K562 (cell line): ENCODE data around the gene FBXO28. TPM values are rescaled to one million over a fixed set of nuclear protein-coding genes. Genes with fewer than 3 reads are reported as not detected.

Source experiments
- CHD1 ChIP-seq: fragments of 200-600 bp; sonication (generic); IDR thresholded peaks from one replicate; pipeline ENCODE4 v1.6.1; 2012; ENCODE audit warnings: mild to moderate bottlenecking, moderate library complexity, low read length, inconsistent platforms
- DNMT1 ChIP-seq: fragments of 450-650 bp; IDR thresholded peaks from 2 replicates; pipeline ENCODE4 v1.6.1; 2016; ENCODE audit warnings: antibody characterized with exemption, mild to moderate bottlenecking
- ETV1 ChIP-seq: fragments of 450-650 bp; conservative IDR thresholded peaks from 2 replicates; pipeline ENCODE4 v1.6.1; 2016; ENCODE audit warnings: missing genetic modification characterization, control low read depth, low read depth, missing compliant biosample characterization
- FOXJ2 ChIP-seq: fragments of 200-800 bp; sonication (Bioruptor generic); IDR thresholded peaks from 2 replicates; pipeline ENCODE4 v1.6.1; 2016; ENCODE audit warnings: missing genetic modification characterization, missing compliant biosample characterization
- KLF16 ChIP-seq: IDR thresholded peaks from 2 replicates; pipeline ENCODE4 v1.6.1; 2016; ENCODE audit warnings: antibody characterized with exemption
- MIER1 ChIP-seq: fragments of 450-650 bp; IDR thresholded peaks from 2 replicates; pipeline ENCODE4 v1.6.1; 2016; ENCODE audit warnings: antibody characterized with exemption, mild to moderate bottlenecking, low read depth
- MTA1 ChIP-seq: fragments of 450-650 bp; IDR thresholded peaks from 2 replicates; pipeline ENCODE4 v1.6.1; 2017; ENCODE audit warnings: borderline replicate concordance
- MYBL2 ChIP-seq, 2 experiments: fragments of 450-650 bp in 1 of 2; sonication (generic) in 1 of 2; formaldehyde crosslinking in 1 of 2; IDR thresholded peaks; 2 replicates each; pipeline versions ENCODE4 v1.6.1 to v1.8.1; 2017 to 2022; ENCODE audit warnings: borderline replicate concordance in 1 of 2, inconsistent platforms in 1 of 2, low read depth in 1 of 2, mild to moderate bottlenecking in 1 of 2, missing genetic modification reagents in 1 of 2, moderate library complexity in 1 of 2
- NONO ChIP-seq, 2 experiments: fragments of 200-400 bp in 1 of 2; fragments of 450-650 bp in 1 of 2; formaldehyde crosslinking in 1 of 2; IDR thresholded peaks; 2 replicates each; pipeline ENCODE4 v1.6.1; 2017; ENCODE audit warnings: low read depth in 2 of 2, mild to moderate bottlenecking in 2 of 2, moderate library complexity in 2 of 2, low read length in 1 of 2
- POLR2A ChIP-seq: fragments of 450-650 bp; conservative IDR thresholded peaks from 2 replicates; pipeline ENCODE4 v1.6.1; 2016
- POLR2H ChIP-seq: IDR thresholded peaks from 2 replicates; pipeline ENCODE4 v1.6.1; 2016; ENCODE audit warnings: missing genetic modification characterization, low read depth, mild to moderate bottlenecking, control low read depth, missing compliant biosample characterization, moderate library complexity
- RBM25 ChIP-seq: fragments of 200-400 bp; formaldehyde crosslinking; IDR thresholded peaks from 2 replicates; pipeline ENCODE4 v1.6.1; 2018; ENCODE audit warnings: low read length, low read depth, moderate library complexity; ENCODE audit not compliant: severe bottlenecking
- SAFB ChIP-seq: fragments of 200-400 bp; formaldehyde crosslinking; IDR thresholded peaks from 2 replicates; pipeline ENCODE4 v1.6.1; 2017; ENCODE audit warnings: low read depth, low read length, borderline replicate concordance
- SMARCB1 ChIP-seq: IDR thresholded peaks from 2 replicates; pipeline ENCODE4 v1.6.1; 2011; ENCODE audit warnings: improper control_type of control experiment, low read depth; ENCODE audit not compliant: insufficient read length
- TAF7 ChIP-seq: fragments of 450-650 bp; IDR thresholded peaks from 2 replicates; pipeline ENCODE4 v1.6.1; 2016; ENCODE audit warnings: missing genetic modification characterization, missing compliant biosample characterization
- TGIF2 ChIP-seq: sonication (generic); formaldehyde crosslinking; IDR thresholded peaks from 2 replicates; pipeline ENCODE4 v1.8.1; 2022; ENCODE audit warnings: mild to moderate bottlenecking, missing genetic modification reagents, moderate library complexity
- polyA plus RNA-seq, 8 experiments: library from polyadenylated mRNA; depleted of rRNA in 4 of 8; stranded (reverse) in 5 of 8; unstranded in 3 of 8; fragments of >200 nt; fragmentation: Nextera tagmentation in 2 of 8; fragmentation: Illumina TruSeq in 1 of 8; extraction: Ambion mirVana in 2 of 8; extraction: Trizol in 1 of 8; gene quantifications; 2 replicates each; pipeline versions ENCODE4 v1.2.1 to v1.2.3, GENCODE V29; 2011 to 2014; ENCODE audit warnings: inconsistent platforms in 1 of 8, missing spikeins in 1 of 8
- total RNA-seq, 7 experiments: library from RNA; depleted of rRNA in 6 of 7; stranded (reverse); fragments of >200 nt in 6 of 7; fragmentation: Illumina TruSeq in 2 of 7; extraction: Trizol in 2 of 7; gene quantifications; 2 replicates each; pipeline versions ENCODE4 v1.2.1 to v1.2.3, GENCODE V29; 2011 to 2021; ENCODE audit warnings: low replicate concordance in 1 of 7
- TF ChIP-seq, protein P1 (sequence below), 2 experiments: fragments of 250-450 bp in 1 of 2; fragments of 450-650 bp in 1 of 2; sonication (Bioruptor Pico) in 1 of 2; IDR thresholded peaks; 2 replicates each; pipeline versions ENCODE4 v1.6.1 to v1.8.0; 2016 to 2021; ENCODE audit warnings: mild to moderate bottlenecking in 2 of 2, moderate library complexity in 2 of 2, missing compliant biosample characterization in 1 of 2, missing genetic modification characterization in 1 of 2
- TF ChIP-seq, protein P2 (sequence below), 3 experiments: IDR thresholded peaks in 2 of 3; conservative IDR thresholded peaks in 1 of 3; 2 replicates each; pipeline ENCODE4 v1.5.1; 2011 to 2012; ENCODE audit warnings: low read length in 3 of 3, mild to moderate bottlenecking in 3 of 3, control low read depth in 2 of 3, improper control_type of control experiment in 1 of 3, inconsistent platforms in 1 of 3, low read depth in 1 of 3, mixed read lengths in 1 of 3, moderate library complexity in 1 of 3; ENCODE audit not compliant: insufficient read depth in 2 of 3
- TF ChIP-seq, protein P3 (sequence below): fragments of 250-450 bp; sonication (Bioruptor Pico); IDR thresholded peaks from 2 replicates; pipeline ENCODE4 v1.5.0; 2022; ENCODE audit warnings: mild to moderate bottlenecking
- TF ChIP-seq, protein P4 (sequence below), 2 experiments: IDR thresholded peaks; 2 replicates each; pipeline ENCODE4 v1.6.1; 2012; ENCODE audit warnings: improper control_type of control experiment in 2 of 2, low read depth in 2 of 2, low read length in 2 of 2, borderline replicate concordance in 1 of 2

Gene FBXO28
- total and polyA plus RNA-seq, 9 of the 15 experiments (the other 6 are each of a cell fraction or from before 2014, with no cell fraction given) = 4.1 to 34.8 (median 25.3) TPM

DNA sequence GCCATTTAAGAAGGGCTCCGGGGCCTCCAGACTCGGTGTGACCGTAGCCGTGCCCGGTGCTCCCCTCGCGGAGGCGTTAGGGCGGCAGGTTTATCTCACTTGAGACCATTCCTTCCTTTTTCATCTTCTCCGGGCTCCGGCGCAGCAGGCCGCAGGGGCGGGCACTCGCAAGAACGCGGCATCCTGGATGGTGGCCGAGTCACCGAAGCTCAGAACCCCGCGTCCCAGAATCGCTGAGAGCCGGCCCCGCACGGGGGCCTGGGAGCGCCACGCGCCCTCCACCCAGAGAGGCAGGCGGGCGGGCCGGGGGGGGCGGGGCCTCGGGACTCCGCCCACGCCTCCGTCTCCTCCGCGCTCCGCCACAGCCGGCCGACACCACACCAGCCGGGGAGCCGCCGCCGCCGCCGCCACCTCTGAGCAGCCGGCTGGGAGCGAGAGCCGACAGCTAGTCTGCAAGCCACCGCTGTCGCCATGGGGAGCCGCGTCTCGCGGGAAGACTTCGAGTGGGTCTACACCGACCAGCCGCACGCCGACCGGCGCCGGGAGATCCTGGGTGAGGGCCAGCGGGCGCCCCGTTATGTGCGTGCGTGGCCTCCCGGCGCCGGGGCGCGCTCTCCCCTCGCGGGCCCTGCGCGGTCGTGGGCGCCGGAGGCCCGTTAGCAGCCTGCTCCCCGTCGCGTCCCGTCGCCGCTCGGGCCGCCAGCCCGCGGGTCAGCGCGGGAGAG, 69.1 kb downstream of the FBXO28 start, which contains the start of gene DEGS1 (continued):
- TF ChIP-seq, protein P1, sequence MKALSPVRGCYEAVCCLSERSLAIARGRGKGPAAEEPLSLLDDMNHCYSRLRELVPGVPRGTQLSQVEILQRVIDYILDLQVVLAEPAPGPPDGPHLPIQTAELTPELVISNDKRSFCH (CRISPR knock-in tag; IDR thresholded peaks at IDR 0.05) = no peak
- TF ChIP-seq, protein P1 (tag; IDR thresholded peaks at IDR 0.05) = peak; percentile 81
- TF ChIP-seq MIER1 (no peak), CHD1 (peak; percentile 82), MTA1 (no peak), MYBL2 (IDR thresholded peaks at IDR 0.05; ENCODE audit: low read depth) (no peak), MYBL2 (CRISPR knock-in tag; IDR thresholded peaks at IDR 0.05; ENCODE audit: borderline replicate concordance) (no peak), POLR2H (tag) (peak; percentile 79), RBM25 (peak; percentile 38), ETV1 (tag) (no peak), NONO (IDR thresholded peaks at IDR 0.05; ENCODE audit: low read depth in 2 of 2, low read length in 1 of 2) (peak in 1 of 2 experiments; percentile 81; a peak in 3 of 4 replicates), TAF7 (tag) (peak; percentile 56; the same call in 1 of the 2 replicates), SMARCB1 (no peak), SAFB (peak; percentile 76; the same call in 1 of the 2 replicates), FOXJ2 (tag) (0 out of 2 replicates have a peak, but pooled peaks have one; percentile 35), POLR2A (peak; percentile 93), DNMT1 (no peak), TGIF2 (CRISPR knock-in tag) (0 out of 2 replicates have a peak, but pooled peaks have one; percentile 27), KLF16 (peak; percentile 24; the same call in 1 of the 2 replicates)
- TF ChIP-seq, protein P2, sequence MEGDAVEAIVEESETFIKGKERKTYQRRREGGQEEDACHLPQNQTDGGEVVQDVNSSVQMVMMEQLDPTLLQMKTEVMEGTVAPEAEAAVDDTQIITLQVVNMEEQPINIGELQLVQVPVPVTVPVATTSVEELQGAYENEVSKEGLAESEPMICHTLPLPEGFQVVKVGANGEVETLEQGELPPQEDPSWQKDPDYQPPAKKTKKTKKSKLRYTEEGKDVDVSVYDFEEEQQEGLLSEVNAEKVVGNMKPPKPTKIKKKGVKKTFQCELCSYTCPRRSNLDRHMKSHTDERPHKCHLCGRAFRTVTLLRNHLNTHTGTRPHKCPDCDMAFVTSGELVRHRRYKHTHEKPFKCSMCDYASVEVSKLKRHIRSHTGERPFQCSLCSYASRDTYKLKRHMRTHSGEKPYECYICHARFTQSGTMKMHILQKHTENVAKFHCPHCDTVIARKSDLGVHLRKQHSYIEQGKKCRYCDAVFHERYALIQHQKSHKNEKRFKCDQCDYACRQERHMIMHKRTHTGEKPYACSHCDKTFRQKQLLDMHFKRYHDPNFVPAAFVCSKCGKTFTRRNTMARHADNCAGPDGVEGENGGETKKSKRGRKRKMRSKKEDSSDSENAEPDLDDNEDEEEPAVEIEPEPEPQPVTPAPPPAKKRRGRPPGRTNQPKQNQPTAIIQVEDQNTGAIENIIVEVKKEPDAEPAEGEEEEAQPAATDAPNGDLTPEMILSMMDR (IDR thresholded peaks at IDR 0.05 in 2 of 3, conservative IDR thresholded peaks at IDR 0.05 in 1 of 3; ENCODE audit: insufficient read depth in 2 of 3, low read depth in 1 of 3, low read length in 3 of 3) = peak in 2 of 3 experiments; percentile 5 to 11; a peak in 3 of 6 replicates
- TF ChIP-seq, protein P3, sequence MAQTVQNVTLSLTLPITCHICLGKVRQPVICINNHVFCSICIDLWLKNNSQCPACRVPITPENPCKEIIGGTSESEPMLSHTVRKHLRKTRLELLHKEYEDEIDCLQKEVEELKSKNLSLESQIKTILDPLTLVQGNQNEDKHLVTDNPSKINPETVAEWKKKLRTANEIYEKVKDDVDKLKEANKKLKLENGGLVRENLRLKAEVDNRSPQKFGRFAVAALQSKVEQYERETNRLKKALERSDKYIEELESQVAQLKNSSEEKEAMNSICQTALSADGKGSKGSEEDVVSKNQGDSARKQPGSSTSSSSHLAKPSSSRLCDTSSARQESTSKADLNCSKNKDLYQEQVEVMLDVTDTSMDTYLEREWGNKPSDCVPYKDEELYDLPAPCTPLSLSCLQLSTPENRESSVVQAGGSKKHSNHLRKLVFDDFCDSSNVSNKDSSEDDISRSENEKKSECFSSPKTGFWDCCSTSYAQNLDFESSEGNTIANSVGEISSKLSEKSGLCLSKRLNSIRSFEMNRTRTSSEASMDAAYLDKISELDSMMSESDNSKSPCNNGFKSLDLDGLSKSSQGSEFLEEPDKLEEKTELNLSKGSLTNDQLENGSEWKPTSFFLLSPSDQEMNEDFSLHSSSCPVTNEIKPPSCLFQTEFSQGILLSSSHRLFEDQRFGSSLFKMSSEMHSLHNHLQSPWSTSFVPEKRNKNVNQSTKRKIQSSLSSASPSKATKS = no peak
- TF ChIP-seq, protein P4, sequence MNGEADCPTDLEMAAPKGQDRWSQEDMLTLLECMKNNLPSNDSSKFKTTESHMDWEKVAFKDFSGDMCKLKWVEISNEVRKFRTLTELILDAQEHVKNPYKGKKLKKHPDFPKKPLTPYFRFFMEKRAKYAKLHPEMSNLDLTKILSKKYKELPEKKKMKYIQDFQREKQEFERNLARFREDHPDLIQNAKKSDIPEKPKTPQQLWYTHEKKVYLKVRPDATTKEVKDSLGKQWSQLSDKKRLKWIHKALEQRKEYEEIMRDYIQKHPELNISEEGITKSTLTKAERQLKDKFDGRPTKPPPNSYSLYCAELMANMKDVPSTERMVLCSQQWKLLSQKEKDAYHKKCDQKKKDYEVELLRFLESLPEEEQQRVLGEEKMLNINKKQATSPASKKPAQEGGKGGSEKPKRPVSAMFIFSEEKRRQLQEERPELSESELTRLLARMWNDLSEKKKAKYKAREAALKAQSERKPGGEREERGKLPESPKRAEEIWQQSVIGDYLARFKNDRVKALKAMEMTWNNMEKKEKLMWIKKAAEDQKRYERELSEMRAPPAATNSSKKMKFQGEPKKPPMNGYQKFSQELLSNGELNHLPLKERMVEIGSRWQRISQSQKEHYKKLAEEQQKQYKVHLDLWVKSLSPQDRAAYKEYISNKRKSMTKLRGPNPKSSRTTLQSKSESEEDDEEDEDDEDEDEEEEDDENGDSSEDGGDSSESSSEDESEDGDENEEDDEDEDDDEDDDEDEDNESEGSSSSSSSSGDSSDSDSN (IDR thresholded peaks at IDR 0.05; ENCODE audit: borderline replicate concordance in 1 of 2, low read depth in 2 of 2, low read length in 2 of 2) = peak; percentile 91 to 95
